ENCODE data around the gene CXCL13. TPM values are rescaled to one million over a fixed set of nuclear protein-coding genes. Genes with fewer than 3 reads are reported as not detected.

The CXCL13 gene
- polyA plus RNA-seq, 1 experiment, result not detected

GRCh38 chr4:77581724-77582123 lies 23.9 kb upstream of the CXCL13 start:
- H3K9me3 ChIP-seq (ENCODE audit: control insufficient read depth, insufficient read depth, low read length), result no peaks in the 10 kb centered on the region
- ChIA-PET CTCF (no interaction called here), POLR2A (no interaction called here)
- no peak for TF ChIP-seq CTCF (IDR thresholded peaks at IDR 0.05; ENCODE audit: low read depth, low read length)
- H3K4me3 ChIP-seq (ENCODE audit: low read depth, low read length), result no peak overlapping the region
- no peak overlapping the region for H3K27ac ChIP-seq (ENCODE audit: low read depth, low read length)
- DNase-seq (ENCODE audit: low read depth, low spot score), result no peak
- H3K27me3 ChIP-seq (ENCODE audit: control insufficient read depth, insufficient read depth, low read length), result no peaks in the 10 kb centered on the region

DNA sequence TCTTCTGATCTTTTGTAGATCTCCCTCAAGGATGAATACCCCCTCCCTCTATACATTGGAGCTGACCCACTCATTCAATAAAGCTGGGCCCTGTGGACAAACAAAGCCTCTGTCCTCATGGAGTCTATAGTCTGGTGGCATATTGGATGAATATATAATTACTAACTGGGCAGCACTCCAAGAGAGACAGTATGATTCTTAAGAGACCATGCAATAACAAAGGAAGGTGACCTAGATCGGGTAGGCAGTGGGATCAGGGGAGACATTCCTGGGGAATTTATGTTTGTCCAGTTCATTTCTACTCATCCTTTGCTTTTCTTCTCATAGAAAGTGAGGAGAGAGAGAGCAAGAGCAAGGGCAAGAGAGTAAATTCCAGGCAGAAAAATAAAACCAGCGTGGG lies 23.5 kb upstream of the CXCL13 start:
- CTCF ChIA-PET, result interaction anchor here (1.2 kb wide), 1 partner anchor 18 kb away, joined by 3 read pairs; no protein-coding TSS in a partner anchor
- Histone ChIP-seq H3K9me3 (ENCODE audit: control insufficient read depth, insufficient read depth, low read length) (no peaks in the 10 kb centered on the region), H3K4me3 (ENCODE audit: low read depth, low read length) (no peak overlapping the region), H3K27ac (ENCODE audit: low read depth, low read length) (no peak overlapping the region), H3K27me3 (ENCODE audit: control insufficient read depth, insufficient read depth, low read length) (no peaks in the 10 kb centered on the region)
- DNase-seq (ENCODE audit: low read depth, low spot score), result no peak
- POLR2A ChIA-PET, result no interaction called here
- no peak for TF ChIP-seq CTCF (IDR thresholded peaks at IDR 0.05; ENCODE audit: low read depth, low read length)

- ChIA-PET CTCF (interaction anchor here (0.7 to 1.2 kb wide), 2 partner anchors 17 to 198 kb away, joined by 3 read pairs; no protein-coding TSS in a partner anchor), POLR2A (no interaction called here)
- DNase-seq (ENCODE audit: low read depth, low spot score), result no peak
- Histone ChIP-seq H3K4me3 (ENCODE audit: low read depth, low read length) (no peak overlapping the region), H3K27me3 (ENCODE audit: control insufficient read depth, insufficient read depth, low read length) (no peaks in the 10 kb centered on the region), H3K9me3 (ENCODE audit: control insufficient read depth, insufficient read depth, low read length) (no peaks in the 10 kb centered on the region), H3K27ac (ENCODE audit: low read depth, low read length) (no peak overlapping the region)
- no peak for TF ChIP-seq CTCF (IDR thresholded peaks at IDR 0.05; ENCODE audit: low read depth, low read length)
Measured at GRCh38 chr4:77582711-77583110, 22.9 kb upstream of the CXCL13 start.

- H3K4me3 ChIP-seq (ENCODE audit: low read depth, low read length), result no peak overlapping the region
- CTCF ChIA-PET, result interaction anchor here (0.5 to 2.1 kb wide), 2 partner anchors 14 to 923 kb away, joined by 3 to 8 read pairs; no protein-coding TSS in a partner anchor
- TF ChIP-seq CTCF (IDR thresholded peaks at IDR 0.05; ENCODE audit: low read depth, low read length), result no peak
- DNase-seq (ENCODE audit: low read depth, low spot score), result no peak
- no peak overlapping the region for H3K27ac ChIP-seq (ENCODE audit: low read depth, low read length)
- H3K9me3 ChIP-seq (ENCODE audit: control insufficient read depth, insufficient read depth, low read length), result no peaks in the 10 kb centered on the region
- POLR2A ChIA-PET, result no interaction called here
- peaks cover 4% of the 10 kb centered on the region for H3K27me3 ChIP-seq (ENCODE audit: control insufficient read depth, insufficient read depth, low read length)
Measured at GRCh38 chr4:77586951-77587383, 18.7 kb upstream of the CXCL13 start.

DNA sequence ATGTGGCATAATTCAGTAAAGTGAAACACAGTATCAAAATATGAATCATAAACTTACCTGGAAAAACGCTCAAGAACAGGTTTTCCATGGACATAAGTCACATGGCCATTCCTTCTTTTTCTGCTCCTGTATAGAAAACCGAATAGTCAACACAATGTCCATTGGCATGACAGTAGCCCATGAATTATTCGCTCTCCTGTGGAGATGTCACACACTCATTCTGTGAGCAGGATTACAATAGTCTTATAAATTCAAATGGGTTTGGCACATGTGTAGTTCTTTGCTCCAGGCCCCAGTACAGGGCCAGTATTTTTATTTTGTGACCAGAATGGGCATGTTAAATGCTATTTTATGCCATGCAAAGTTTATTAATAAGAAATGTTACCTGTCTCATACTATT lies 15.1 kb upstream of the CXCL13 start:
- CTCF ChIA-PET, result interaction anchor here (0.7 to 1.2 kb wide), 2 partner anchors 11 to 565 kb away, joined by 3 to 4 read pairs; no protein-coding TSS in a partner anchor
- DNase-seq (ENCODE audit: low read depth, low spot score), result no peak
- Histone ChIP-seq H3K27me3 (ENCODE audit: control insufficient read depth, insufficient read depth, low read length) (peaks cover 4% of the 10 kb centered on the region), H3K9me3 (ENCODE audit: control insufficient read depth, insufficient read depth, low read length) (no peaks in the 10 kb centered on the region), H3K4me3 (ENCODE audit: low read depth, low read length) (no peak overlapping the region), H3K27ac (ENCODE audit: low read depth, low read length) (no peak overlapping the region)
- no peak for TF ChIP-seq CTCF (IDR thresholded peaks at IDR 0.05; ENCODE audit: low read depth, low read length)
- POLR2A ChIA-PET, result no interaction called here
